ENCODE measurements around the gene ALLC. TPM values are rescaled to one million over a fixed set of nuclear protein-coding genes. Genes with fewer than 3 reads are reported as not detected.

Gene ALLC
- total RNA-seq, 1 experiment from 2014 or later, result not detected

DNA sequence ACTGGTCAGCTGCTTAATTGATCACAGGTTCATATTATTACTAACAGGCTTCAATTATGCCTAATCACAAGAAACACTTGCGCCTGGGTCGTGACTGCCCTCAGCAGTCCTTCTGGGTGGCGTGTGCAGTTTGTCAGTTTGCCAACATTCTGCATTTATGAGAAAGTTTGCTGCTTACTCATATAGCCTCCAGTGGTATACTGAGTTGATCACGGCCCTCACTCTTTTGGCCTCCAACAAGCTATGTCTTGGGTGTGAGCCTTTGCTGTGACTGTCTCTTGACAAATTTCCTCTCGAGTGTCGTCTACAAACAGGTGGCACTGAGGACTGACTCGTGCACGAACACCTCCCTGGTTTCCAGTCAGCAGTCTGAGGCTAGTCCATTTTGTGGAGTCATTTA, 72.6 kb downstream of the ALLC start:
- Mint-ChIP-seq H3K27me3 (ENCODE audit: insufficient read depth, unreplicated experiment) (peaks cover 33% of the 10 kb centered on the region), H3K4me3 (ENCODE audit: unreplicated experiment) (no peak overlapping the region), H3K4me1 (ENCODE audit: low read depth, unreplicated experiment) (no peaks in the 10 kb centered on the region), H3K27ac (ENCODE audit: unreplicated experiment) (no peak overlapping the region), H3K9me3 (ENCODE audit: unreplicated experiment) (no peaks in the 10 kb centered on the region), H3K36me3 (ENCODE audit: insufficient read depth, unreplicated experiment) (no peaks in the 10 kb centered on the region)
- no TSS peak for BruUV-seq (replicated peaks)
- intact Hi-C loops (cut with micrococcal nuclease; ENCODE audit: unreplicated experiment), result no loop called here
- CTCF ChIA-PET, result no interaction called here
- Histone ChIP-seq H3K27me3 (replicated peaks; ENCODE audit: control insufficient read depth, insufficient read depth, low read length) (peaks cover 2% of the 10 kb centered on the region; the same call in 1 of the 2 replicates), H3K36me3 (ENCODE audit: control insufficient read depth, insufficient read depth, low read length) (no peaks in the 10 kb centered on the region), H3K9me3 (no peaks in the 10 kb centered on the region), H3K4me1 (no peaks in the 10 kb centered on the region), H3K4me3 (ENCODE audit: low read depth, low read length) (no peak overlapping the region)
- POLR2A ChIA-PET, result no interaction called here
- TF ChIP-seq, protein P1, sequence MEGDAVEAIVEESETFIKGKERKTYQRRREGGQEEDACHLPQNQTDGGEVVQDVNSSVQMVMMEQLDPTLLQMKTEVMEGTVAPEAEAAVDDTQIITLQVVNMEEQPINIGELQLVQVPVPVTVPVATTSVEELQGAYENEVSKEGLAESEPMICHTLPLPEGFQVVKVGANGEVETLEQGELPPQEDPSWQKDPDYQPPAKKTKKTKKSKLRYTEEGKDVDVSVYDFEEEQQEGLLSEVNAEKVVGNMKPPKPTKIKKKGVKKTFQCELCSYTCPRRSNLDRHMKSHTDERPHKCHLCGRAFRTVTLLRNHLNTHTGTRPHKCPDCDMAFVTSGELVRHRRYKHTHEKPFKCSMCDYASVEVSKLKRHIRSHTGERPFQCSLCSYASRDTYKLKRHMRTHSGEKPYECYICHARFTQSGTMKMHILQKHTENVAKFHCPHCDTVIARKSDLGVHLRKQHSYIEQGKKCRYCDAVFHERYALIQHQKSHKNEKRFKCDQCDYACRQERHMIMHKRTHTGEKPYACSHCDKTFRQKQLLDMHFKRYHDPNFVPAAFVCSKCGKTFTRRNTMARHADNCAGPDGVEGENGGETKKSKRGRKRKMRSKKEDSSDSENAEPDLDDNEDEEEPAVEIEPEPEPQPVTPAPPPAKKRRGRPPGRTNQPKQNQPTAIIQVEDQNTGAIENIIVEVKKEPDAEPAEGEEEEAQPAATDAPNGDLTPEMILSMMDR (IDR thresholded peaks at IDR 0.05; ENCODE audit: insufficient read depth in 1 of 2, low read depth in 1 of 2, low read length in 1 of 2, severe bottlenecking in 1 of 2, unreplicated experiment in 1 of 2), result no peak
- no peak for DNase-seq

DNA sequence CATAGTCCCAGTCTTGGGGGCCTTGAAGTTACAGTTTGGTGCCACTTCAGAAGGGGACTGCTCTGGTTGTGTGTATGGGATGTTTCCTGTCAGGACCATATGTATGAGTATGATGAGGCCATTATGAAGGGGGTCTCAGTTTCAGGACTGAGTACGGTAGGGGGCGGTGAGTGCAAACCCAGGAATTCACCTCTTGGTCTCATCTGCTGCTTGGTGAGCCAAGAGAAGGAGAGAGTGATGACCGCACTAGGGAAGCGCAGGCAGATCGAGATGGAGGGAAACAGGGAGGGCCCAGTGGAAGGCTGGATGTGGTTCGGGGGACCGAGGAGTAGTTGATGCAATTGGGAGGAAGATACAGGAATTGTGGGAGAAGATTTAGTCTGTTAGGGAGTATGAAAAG, 73.8 kb downstream of the ALLC start:
- Mint-ChIP-seq H3K27me3 (ENCODE audit: insufficient read depth, unreplicated experiment) (peaks cover 35% of the 10 kb centered on the region), H3K4me3 (ENCODE audit: unreplicated experiment) (no peak overlapping the region), H3K4me1 (ENCODE audit: low read depth, unreplicated experiment) (no peaks in the 10 kb centered on the region), H3K36me3 (ENCODE audit: insufficient read depth, unreplicated experiment) (no peaks in the 10 kb centered on the region), H3K9me3 (ENCODE audit: unreplicated experiment) (no peaks in the 10 kb centered on the region), H3K27ac (ENCODE audit: unreplicated experiment) (no peak overlapping the region)
- no TSS peak for BruUV-seq (replicated peaks)
- no peak for DNase-seq
- Histone ChIP-seq H3K4me3 (ENCODE audit: low read depth, low read length) (no peak overlapping the region), H3K36me3 (ENCODE audit: control insufficient read depth, insufficient read depth, low read length) (no peaks in the 10 kb centered on the region), H3K4me1 (no peaks in the 10 kb centered on the region), H3K27me3 (replicated peaks; ENCODE audit: control insufficient read depth, insufficient read depth, low read length) (peaks cover 6% of the 10 kb centered on the region), H3K9me3 (no peaks in the 10 kb centered on the region)
- intact Hi-C loops (cut with micrococcal nuclease; ENCODE audit: unreplicated experiment), result no loop called here
- TF ChIP-seq, protein P1 (IDR thresholded peaks at IDR 0.05; ENCODE audit: insufficient read depth in 1 of 2, low read depth in 1 of 2, low read length in 1 of 2, severe bottlenecking in 1 of 2, unreplicated experiment in 1 of 2), result no peak
- ChIA-PET POLR2A (interaction anchor here (0.5 kb wide), 1 partner anchor 153 kb away, joined by 4 read pairs; no protein-coding TSS in a partner anchor), CTCF (no interaction called here)

DNA sequence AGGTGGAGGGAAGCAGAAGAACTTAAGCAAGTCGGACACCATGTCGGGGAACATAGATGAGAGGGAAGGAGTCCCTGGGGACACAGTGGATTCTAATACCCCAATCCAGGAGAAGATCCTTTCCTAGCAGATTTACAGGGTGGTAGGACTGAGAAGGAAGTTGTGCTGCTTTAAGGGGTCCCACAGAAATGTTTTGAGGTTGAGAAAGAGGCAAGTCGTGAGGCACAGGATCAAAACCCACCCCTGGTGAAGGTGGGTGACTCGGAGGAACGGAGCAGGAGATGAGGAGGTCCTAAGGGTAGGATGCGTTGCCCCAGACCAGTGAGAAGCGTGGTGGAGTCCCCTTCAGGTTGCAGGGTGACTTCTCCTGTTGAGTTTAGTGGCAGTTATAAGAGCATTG, 78.1 kb downstream of the ALLC start:
- Mint-ChIP-seq H3K4me1 (ENCODE audit: low read depth, unreplicated experiment) (no peaks in the 10 kb centered on the region), H3K36me3 (ENCODE audit: insufficient read depth, unreplicated experiment) (no peaks in the 10 kb centered on the region), H3K27me3 (ENCODE audit: insufficient read depth, unreplicated experiment) (peaks cover 18% of the 10 kb centered on the region), H3K4me3 (ENCODE audit: unreplicated experiment) (no peak overlapping the region), H3K27ac (ENCODE audit: unreplicated experiment) (no peak overlapping the region), H3K9me3 (ENCODE audit: unreplicated experiment) (no peaks in the 10 kb centered on the region)
- no peak for DNase-seq
- TF ChIP-seq, protein P1 (IDR thresholded peaks at IDR 0.05; ENCODE audit: insufficient read depth in 1 of 2, low read depth in 1 of 2, low read length in 1 of 2, severe bottlenecking in 1 of 2, unreplicated experiment in 1 of 2), result no peak
- ChIA-PET POLR2A (no interaction called here), CTCF (no interaction called here)
- H3K9me3 ChIP-seq, result no peaks in the 10 kb centered on the region
- intact Hi-C loops (cut with micrococcal nuclease; ENCODE audit: unreplicated experiment), result no loop called here
- no peaks in the 10 kb centered on the region for H3K36me3 ChIP-seq (ENCODE audit: control insufficient read depth, insufficient read depth, low read length)
- no TSS peak for BruUV-seq (replicated peaks)
- peaks cover 4% of the 10 kb centered on the region for H3K27me3 ChIP-seq (replicated peaks; ENCODE audit: control insufficient read depth, insufficient read depth, low read length)
- H3K4me1 ChIP-seq, result no peaks in the 10 kb centered on the region
- no peak overlapping the region for H3K4me3 ChIP-seq (ENCODE audit: low read depth, low read length)

Measured in Caco-2 (cell line).